ENCODE data around the gene YJU2. TPM values are rescaled to one million over a fixed set of nuclear protein-coding genes. Genes with fewer than 3 reads are reported as not detected.

Gene YJU2
- total and polyA plus RNA-seq, 9 donors = 18.4 to 33.1 (median 21.5) TPM

- Histone ChIP-seq H3K36me3 (no peaks in the 10 kb centered on the region), H3K4me3 (no peak overlapping the region), H3K27me3 (no peaks in the 10 kb centered on the region), H3K27ac (no peak overlapping the region), H3K4me1 (ENCODE audit: insufficient read depth) (no peaks in the 10 kb centered on the region), H3K9me3 (no peaks in the 10 kb centered on the region)
- DNase-seq = no peak
- 68 to 74% (median 72%) methylated on average over 7 of the region's 7 CpGs for WGBS, 3 donors
- TF ChIP-seq EP300 (IDR thresholded peaks at IDR 0.05) (no peak), POLR2A (IDR thresholded peaks at IDR 0.05) (no peak), CTCF (IDR thresholded peaks at IDR 0.05) (no peak)
- intact Hi-C loops (cut with DNase I) = no loop called here
Measured at GRCh38 chr19:4305257-4305612, 58.4 kb downstream of the YJU2 start.

- WGBS, 3 donors = 74 to 83% (median 75%) methylated on average over 16 of the region's 16 CpGs
- intact Hi-C loops (cut with DNase I) = no loop called here
- Histone ChIP-seq H3K27me3 (no peaks in the 10 kb centered on the region), H3K9me3 (no peaks in the 10 kb centered on the region), H3K4me1 (ENCODE audit: insufficient read depth) (no peaks in the 10 kb centered on the region), H3K4me3 (no peak overlapping the region), H3K36me3 (no peaks in the 10 kb centered on the region), H3K27ac (no peak overlapping the region)
- TF ChIP-seq EP300 (IDR thresholded peaks at IDR 0.05) (no peak), POLR2A (IDR thresholded peaks at IDR 0.05) (no peak), CTCF (IDR thresholded peaks at IDR 0.05) (no peak)
- DNase-seq = no peak
Measured at GRCh38 chr19:4305659-4306058, 58.8 kb downstream of the YJU2 start.

- H3K4me3 ChIP-seq = no peak overlapping the region
- WGBS, 3 donors = 87 to 91% (median 89%) methylated on average over 21 to 22 of the region's 22 CpGs
- DNase-seq = no peak
- H3K36me3 ChIP-seq = no peaks in the 10 kb centered on the region
- intact Hi-C loops (cut with DNase I) = no loop called here
- no peak overlapping the region for H3K27ac ChIP-seq
- H3K27me3 ChIP-seq = no peaks in the 10 kb centered on the region
- TF ChIP-seq CTCF (IDR thresholded peaks at IDR 0.05) (no peak), EP300 (IDR thresholded peaks at IDR 0.05) (no peak), POLR2A (IDR thresholded peaks at IDR 0.05) (no peak)
- no peaks in the 10 kb centered on the region for H3K9me3 ChIP-seq
- H3K4me1 ChIP-seq (ENCODE audit: insufficient read depth) = no peaks in the 10 kb centered on the region
Measured at GRCh38 chr19:4310247-4311121, 63.6 kb downstream of the YJU2 start.

GRCh38 chr19:4313847-4314490 is 67.1 kb downstream of the YJU2 start:
- 16 to 20% (median 18%) methylated on average over 12 of the region's 12 CpGs for WGBS, 3 donors
- no peaks in the 10 kb centered on the region for H3K4me1 ChIP-seq (ENCODE audit: insufficient read depth)
- H3K36me3 ChIP-seq = no peaks in the 10 kb centered on the region
- no peaks in the 10 kb centered on the region for H3K9me3 ChIP-seq
- no peak overlapping the region for H3K4me3 ChIP-seq
- no peak for DNase-seq
- intact Hi-C loops (cut with DNase I) = no loop called here
- no peaks in the 10 kb centered on the region for H3K27me3 ChIP-seq
- no peak overlapping the region for H3K27ac ChIP-seq
- TF ChIP-seq EP300 (IDR thresholded peaks at IDR 0.05) = no peak
- TF ChIP-seq POLR2A (IDR thresholded peaks at IDR 0.05) = no peak
- no peak for TF ChIP-seq CTCF (IDR thresholded peaks at IDR 0.05)
